CD4-positive, alpha-beta T cell treated with Interleukin-1 beta for 1 hour (primary cell): ENCODE measurements around the gene VSIG1.

Experiments used
- DNase-seq, 2 donors: peaks; one replicate each; pipeline ENCODE4 v3.0.0-alpha.2; 2020 to 2022

VSIG1 gene

DNA sequence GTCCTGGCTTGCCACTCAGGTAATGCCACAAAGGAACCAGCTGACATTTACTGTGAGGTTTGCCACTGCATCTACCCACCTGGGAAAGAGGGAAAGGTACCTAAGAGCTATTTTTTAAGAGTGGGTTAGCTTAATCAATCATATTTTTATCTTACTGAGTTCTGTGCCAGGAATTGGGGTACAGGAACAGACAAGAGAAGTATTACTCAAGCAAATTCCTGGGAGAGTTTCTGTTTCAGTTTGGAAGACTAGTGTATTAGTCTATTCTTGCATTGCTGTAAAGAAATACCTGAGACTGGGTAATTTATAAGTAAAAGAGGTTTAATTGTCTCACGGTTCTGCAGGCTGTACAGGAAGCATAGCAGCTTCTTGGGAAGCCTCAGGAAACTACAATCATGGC, 23.3 kb downstream of the VSIG1 start:
- no peak for DNase-seq

DNA sequence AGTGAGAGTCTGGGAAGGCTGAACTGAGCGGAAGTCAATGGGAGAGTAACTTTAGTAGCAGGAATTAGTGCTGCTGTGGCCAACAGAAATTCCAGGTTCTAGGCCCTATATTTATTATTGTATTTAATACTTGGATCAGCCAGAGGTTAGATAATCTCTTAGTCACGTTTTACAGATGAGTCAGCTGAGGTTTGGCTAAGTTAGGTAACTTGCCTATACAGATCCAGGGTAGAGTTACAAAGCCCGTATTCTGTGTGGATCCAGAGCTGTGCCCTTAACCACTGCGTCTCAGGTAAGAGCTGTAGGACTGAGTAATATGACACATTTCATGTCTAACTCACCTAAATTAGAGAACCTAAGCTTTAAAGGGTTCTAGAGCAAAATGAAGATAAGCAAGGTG, 26.0 kb downstream of the VSIG1 start:
- DNase-seq = no peak

DNA sequence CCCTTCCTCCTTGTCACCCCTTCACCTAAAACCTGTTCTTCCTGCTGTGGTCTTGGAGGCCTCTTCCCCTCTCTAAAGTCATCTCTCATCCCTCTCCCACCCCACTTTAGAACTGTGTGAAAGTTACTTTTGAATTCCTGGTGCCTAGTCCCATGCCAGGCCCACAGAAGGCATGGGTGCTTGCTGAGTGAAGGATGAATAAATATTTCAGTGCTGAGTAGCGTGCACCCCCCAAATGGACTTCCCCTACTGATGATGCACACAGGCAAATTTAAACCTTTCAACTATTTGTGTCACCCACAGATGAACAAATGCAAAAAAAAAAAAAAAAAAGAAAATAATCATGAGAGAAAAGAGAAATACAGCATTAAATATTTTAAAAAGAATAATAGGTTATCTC, 26.7 kb downstream of the VSIG1 start:
- DNase-seq = no peak

DNA sequence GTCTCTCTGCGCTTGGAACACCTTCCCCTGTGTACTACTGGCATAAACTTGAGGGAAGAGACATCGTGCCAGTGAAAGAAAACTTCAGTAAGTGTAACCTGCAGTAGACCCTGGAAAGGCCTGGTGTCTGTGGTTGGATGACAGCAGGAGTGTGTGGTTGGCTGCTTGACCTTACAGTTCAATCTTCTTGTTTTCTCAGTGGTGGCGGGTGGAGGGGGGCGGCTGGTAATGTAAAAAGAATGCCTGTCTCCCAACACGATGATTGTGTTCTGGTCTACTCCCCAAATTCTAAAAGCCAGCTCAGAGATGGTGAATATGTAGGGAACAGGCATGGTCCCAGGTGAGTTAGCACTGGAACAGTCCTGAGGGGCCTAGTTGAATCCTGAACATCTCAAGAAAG, 27.9 kb downstream of the VSIG1 start:
- DNase-seq = no peak

DNA sequence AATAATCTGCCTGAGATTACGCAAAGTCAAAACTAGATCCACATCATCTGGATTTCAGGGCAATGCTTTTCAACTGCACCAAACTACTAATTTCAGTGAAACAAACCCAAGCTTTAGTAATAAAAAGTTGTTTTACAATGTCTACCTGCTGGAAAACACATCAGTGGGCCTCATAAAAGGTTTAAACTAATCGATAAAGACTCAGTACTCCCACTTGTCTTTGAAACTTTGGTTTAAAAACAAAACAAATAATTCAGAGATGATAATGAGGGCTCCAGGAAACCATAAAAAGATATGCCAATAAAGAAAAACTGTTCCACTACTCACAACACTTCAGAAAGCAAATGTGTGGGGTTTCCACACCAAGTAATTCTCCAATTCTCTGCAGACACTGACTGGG, 36.2 kb downstream of the VSIG1 start:
- DNase-seq = no peak

DNA sequence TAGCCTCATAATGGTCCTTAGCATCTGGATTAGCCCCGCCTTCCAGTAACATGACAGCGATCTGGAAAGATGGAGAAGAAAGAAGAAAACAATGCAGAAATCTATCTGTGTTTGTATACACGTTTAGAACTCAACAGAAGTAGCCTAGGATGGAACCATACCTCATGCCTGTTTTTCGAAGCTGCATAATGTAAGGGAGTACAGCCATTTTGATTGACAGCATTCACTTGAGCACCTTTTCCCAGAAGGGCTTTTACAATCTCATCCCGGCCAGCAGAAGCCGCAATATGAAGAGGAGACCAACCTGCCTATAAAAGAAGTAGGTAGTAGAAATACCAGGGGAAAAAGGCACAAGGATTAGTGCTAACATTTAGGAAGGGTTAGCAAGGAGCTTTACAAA, 42.9 kb downstream of the VSIG1 start:
- no peak for DNase-seq

DNA sequence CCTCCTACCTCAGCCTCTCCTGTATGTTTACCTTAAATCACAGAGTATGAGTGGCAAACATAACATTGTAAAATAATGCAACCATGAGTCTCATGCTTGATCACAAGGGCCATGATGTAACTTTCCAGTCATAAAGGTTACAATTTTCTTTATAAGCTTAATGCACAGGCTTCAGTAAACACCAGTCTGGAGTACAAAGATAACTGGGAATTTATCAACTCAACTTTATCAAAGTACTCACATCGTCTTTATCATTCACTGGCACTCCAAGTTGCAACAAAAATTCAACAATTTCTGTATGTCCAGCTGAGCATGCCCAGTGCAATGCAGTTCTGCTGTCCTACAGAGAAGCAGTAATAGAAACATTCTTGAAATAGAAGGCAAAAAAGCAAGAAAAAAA, 43.6 kb downstream of the VSIG1 start:
- DNase-seq = no peak

DNA sequence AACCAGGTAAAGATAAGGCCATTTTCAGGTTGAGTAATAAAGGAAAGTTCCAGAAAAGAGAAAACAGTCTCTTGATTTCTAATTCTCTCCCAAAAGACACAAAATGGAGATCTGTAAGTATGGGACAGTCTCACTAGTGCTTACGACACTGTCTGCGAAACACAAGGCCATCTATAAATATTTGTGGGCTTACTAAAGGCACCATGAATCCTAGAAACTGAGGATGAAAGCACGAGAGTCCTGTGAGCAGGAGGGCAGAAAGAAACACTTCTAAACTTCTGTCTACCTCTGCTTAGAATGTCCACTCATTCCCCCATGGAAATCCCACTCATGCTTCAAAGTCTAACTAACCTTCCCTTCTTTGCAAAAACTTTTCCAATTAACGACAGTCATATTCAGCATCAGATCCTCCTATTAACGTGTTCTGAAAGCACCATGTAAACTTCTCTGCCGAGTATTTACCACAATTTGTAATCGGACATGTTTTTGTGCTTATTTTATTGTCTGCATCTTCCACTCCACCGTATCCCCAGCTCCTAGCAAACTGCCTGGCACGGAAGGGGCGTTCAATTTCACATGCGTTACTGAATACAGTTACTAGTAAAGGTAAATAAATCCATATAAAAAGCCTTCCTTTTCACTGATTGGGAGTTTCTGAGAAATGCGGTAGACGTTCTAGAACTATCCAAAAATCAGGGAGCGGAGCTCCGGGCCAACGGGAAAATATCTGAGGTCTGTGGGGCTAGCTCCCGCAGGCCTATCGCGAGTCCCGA, 45.8 kb downstream of the VSIG1 start:
- no peak for DNase-seq

DNA sequence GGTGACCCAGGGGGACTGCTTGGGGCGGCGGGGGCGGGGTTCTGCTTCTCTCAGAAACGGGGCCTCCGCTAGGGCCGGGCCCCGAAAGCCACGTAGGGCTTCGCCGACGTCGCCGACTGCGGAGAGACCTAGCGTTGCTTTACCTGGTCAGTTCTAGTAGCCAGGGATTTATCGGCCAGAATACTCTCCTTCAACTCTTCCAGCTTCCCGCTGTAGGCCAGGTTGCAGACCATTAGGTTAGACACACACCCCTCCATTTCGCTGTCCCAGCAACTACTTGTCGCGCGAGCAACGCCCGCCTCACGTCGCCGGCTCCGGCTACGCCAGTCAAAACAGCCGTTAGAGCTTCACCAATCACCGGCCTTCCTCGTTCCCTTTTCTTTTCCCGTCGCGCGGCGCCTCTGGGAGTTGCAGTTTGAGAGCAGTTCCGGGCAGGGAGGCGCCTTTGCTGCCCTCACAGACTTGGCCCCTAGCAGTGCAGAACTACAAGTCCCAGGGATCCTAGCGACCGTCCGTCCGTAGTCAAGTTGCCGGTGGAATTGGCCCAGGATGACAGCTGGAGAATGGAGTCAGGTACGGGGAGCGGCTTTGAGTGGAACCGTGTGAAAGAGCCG, 46.5 kb downstream of the VSIG1 start, which contains the start of the genes ATG4A and PSMD10:
Gene ATG4A (plus strand): TSS at position 515 of the 614 bp plus-strand sequence. CDS start 49 bp downstream, at position 564.
Gene PSMD10 (minus strand): TSS at position 279 of the 614 bp plus-strand sequence. CDS start 22 bp downstream, at position 257.
- peak; percentile 91 for DNase-seq

DNA sequence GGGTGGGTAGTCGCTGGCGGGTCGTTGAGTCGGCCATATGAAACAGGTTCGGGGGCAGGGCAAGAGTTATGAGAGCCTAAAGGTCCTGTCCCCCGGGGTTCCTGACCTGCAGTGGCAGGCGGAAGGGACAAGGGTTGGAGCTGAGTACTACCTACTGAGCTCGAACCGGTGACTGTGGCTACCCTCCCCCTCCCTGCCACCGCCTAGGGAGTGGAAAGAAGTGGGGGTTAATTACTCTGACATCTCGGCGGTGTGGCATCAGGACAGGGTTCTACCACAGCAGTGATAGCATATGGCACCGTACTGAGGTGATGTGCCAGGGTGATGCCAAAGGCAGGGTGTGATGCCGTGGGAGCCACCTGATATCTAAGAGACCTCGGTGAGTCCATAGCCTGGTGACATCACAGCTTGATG, 47.0 kb downstream of the VSIG1 start:
- peak in 1 of 2 donors; percentile 5 for DNase-seq

DNA sequence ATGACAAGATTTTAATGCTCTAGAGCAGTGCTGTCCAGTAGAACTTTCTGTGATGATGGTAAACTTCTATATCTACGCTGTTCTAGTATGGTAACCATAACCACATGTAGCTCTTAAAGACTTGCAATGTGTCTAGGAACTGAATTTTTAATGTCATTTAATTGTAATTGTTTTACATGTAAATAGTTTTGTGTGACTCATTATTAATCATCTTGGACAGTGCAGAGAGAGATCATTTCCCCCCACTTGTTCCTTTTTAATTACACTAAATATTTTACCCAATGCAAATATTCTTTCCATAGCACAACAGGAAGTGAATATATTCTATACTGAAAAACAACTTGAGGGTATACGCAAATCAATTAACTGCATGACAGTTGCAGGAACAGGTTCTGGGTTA, 52.5 kb downstream of the VSIG1 start:
- DNase-seq = no peak

DNA sequence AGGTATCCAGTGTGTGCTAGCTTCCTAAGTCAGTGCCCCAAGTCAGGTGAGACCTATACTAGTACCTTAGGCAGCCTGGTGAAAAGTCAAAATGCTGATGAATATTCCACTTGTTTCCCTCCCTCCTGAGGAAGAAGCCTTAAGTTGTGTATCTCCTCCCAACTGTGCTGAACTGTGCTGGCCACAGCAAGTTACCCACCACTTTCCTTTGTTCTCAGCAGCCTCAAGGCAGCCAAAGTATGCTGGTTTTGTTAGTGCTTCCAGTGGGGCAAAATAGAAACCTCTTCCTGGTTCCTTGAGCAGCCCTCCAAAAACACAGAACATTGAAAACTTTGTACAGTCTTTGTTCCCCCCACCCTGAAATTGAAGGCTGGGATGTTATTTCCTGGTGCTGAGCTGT, 60.6 kb downstream of the VSIG1 start:
- no peak for DNase-seq

DNA sequence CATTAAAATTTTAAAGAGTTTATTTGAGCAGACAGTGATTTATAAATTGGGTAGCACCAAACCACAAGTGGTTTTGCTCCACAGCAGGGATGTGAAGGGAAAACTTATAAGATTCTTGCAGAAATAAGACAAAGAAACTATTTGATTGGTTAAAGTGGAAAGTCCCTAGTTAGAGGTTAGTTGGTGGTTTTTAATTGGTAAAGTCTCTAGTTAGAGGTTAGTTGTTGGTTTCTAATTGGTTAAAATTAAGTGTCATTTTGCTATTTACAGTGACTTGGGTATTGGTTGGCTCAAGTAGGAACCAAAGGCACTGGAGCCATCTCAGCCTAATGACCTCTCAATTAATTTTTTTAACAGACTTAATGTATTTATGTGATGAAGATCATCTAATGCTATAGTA, 69.7 kb downstream of the VSIG1 start:
- no peak for DNase-seq

DNA sequence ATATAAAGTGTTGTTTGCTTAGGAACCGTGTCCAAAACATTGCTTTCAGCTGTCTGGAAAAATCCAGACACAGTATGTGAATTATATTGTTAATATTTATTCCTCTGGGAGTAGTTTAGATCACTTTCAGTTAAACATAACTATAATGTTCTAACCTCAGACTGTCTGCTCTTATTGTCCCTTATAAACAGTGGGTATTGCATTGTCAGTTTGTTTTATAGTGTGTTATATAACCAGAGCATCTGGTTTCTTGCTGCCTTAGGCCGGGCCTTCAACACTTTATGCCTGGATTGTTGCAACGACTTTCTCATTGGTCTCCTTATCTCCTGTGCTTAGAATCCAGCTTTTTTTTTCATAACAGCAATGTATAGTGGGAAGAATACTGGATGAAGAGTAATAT, 73.1 kb downstream of the VSIG1 start:
- no peak for DNase-seq

DNA sequence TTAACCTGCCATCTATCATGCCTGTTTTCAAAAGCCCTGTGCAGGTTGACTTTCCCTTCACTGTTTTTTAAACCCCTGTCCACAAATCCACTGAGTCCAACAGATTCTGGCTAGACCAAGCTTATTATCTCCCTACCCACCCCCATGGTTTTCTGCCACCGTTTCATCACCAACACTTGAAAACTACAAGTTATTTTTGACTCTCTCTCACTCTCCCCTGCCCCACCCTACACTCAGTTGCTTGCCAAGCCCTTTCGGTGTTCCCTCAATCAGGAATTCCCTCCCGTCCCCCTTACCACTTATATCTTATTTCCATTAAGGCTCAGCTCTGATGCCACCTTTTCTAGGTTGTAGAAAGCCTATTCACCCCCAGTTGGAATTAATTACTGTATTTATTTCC, 76.4 kb downstream of the VSIG1 start:
- DNase-seq = no peak

DNA sequence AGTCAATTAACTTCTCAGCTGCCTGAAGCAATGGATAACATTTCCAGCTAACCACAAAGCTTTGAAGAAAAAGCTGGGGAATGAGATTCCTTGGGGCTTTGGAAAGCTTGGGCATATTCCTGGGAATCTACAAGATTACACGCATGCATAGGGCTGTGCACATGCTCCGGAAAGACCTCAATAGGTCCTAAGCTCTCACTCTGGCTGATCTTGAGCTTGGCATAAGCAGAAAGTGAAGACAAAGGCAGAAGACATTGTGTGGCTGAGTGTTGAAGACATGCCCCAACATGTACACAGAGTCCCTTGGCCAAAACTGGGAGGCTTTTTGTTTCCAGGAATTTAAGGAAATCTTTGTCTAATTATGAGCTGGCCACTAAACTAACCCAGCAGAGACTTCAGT, 77.9 kb downstream of the VSIG1 start:
- DNase-seq = no peak

DNA sequence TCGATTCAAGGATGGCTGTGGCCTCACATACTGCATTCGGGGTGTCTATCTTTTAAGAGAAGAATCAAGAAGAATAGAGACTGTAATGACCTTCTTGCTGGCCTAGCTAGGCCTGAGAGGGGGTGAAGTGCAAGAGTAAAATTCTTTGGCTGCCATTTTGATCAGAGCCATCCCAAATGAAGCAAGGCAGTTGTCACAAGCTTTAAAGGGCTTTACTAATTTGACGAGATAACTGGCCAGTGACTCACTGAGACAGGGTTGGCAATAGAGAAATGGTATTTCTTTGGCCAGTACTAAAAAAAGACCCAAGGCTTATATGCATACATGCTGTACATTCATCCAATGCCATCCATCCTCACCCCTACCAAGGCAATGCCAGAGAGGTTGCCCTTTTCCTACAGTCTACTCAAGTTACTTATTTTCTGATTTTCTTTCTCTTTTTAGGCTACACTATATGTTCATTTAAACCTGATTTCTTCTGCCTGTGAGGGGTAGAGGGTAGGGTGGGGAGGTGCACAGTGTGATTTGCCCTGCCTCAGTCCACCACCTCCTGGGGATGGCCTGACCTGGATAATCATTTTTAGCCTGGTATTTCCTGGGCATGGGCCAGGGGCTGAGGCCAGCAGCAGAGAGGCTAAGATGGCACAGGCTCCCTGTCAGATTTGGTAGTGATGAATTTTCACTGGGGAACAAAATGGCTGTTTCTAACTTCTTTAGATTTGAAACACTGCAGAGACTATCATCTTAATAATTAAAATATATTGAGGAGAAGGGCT, 78.9 kb downstream of the VSIG1 start:
- DNase-seq = no peak

DNA sequence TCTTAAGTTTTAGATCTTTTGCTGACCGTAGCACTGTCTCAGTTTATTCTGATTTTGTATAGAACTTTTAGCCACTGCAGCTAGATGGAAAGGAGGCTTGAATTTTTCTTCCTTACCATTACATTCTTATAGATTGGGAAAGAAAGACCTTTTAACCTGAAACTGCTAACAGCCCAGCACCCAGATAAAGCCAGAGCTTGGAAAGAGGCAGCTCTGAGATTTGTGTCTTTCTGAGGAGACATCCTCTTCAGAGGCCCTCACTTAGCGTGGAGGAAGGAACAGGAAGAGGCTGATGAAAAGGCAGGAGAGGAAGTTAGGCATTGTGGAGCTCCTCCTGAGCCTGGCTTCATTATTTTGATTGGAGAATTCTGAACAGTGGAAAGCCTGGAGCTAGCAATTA, 81.8 kb downstream of the VSIG1 start:
- DNase-seq = no peak

DNA sequence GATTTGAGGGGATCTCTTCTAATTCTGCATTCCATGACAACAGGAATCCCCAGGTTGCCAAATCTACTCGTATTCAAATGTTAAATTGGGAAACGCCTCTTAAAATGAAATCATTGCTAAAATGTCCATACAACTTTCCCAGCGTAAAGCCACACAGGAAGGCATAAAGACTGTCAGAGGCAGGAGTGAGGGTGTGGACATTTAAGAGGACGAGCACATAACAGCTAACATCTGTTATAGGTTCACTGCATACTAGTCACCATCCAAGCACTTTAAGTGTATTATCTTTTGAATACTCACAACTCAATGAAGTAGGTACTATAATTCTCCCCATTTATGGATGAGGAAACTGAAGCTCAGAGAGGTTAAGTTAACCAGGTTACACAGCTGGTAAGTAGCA, 82.3 kb downstream of the VSIG1 start:
- DNase-seq = no peak
